Measurements from ENCODE around the gene PGS1.

PGS1 gene

DNA sequence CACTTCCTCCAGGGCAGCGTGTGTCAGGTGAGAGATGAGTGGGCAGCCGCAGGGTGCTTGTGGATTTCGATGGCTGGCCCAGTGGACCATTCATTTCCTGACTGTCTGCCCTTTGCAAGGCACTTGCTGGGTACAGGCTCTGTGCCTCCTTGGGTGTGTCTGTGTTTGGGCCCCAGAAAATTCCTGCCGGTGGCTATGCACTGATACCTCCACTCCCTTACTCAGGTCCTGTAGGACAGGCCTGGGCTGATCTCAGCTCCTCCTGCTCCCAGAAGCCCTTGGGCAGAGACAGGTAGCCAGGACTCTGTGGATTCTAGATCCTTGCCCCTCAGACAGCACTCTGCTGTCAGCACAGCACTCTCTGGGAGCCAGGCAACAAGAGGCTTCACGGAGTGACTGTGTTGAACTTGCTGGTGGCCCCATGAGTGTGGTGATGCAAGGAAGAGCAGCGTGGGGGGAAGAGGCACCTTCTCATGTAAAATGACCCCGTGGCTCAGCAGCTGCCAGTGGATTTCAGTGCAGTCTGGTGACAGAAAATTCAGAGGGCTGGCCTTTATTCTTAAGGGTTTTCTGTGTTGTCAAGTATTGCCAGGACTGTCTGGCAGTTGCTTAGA is 29.0 kb downstream of the PGS1 start:
- DNase-seq (ENCODE audit: low read depth in 2 of 3, low spot score in 1 of 3): no peak

DNA sequence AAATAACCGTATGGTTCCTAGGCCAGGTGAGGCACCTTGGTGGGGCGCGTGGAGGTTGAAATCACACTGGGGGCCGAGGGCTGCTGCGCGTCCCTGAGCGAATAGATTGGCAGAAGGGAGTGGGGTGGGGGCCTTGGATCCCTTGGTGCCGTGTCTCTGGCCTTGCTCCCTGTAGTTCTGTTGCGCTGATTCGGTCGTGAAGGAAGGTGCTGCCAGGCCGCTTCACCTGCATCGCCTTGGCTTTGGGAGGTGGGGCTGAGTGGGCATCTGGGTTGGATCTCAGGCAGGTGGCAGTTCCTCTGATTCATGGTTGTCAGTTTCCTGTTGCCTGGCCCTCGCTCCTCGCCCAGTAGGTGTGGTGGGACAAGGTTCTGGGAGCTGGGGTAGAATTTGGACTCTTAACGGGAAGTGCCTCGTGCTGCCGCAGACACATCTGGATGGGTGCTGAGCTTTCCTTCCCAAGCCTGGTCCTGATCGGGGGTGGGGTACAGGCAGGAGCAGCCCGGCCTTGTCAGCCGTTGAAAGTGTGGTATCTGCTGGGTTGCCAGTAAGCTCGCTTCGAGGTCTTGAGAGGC is 30.1 kb downstream of the PGS1 start:
- DNase-seq (ENCODE audit: low read depth in 2 of 3, low spot score in 1 of 3): no peak

DNA sequence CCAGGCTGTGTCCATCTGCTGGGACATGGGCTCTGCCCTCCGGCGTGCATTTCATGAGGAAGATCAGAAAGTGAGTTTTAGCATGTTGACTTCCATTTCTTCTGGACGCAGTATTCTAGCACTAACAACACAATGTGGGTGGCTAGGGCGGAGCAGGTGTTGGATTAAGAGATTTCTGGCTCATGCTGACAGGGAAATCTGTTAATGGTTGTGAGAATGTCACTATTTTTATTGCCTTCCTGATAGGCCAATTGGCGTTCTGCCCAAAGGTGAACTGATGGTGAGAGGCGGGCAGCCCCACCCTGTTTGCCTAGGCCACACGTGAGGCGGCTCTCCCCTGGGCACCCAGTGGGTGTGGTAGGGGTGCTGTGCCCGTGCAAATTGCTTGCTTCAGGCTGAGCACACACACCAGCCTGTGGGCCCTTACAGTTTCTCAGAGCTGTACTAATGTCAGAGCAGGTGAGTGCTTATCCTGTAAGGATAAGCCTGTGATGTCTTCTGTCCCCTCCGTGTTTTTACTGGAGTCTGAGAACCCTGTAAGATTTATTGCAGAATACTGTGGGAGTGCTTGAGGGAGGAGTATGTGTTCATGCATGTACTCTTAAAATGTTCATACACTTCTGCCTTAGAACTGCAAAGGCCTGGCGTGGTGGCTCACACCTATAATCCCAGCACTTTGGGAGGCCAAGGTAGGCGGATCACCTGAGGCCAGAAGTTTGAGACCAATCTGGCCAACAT is 30.9 kb downstream of the PGS1 start:
- DNase-seq (ENCODE audit: low read depth in 2 of 3, low spot score in 1 of 3): no peak

DNA sequence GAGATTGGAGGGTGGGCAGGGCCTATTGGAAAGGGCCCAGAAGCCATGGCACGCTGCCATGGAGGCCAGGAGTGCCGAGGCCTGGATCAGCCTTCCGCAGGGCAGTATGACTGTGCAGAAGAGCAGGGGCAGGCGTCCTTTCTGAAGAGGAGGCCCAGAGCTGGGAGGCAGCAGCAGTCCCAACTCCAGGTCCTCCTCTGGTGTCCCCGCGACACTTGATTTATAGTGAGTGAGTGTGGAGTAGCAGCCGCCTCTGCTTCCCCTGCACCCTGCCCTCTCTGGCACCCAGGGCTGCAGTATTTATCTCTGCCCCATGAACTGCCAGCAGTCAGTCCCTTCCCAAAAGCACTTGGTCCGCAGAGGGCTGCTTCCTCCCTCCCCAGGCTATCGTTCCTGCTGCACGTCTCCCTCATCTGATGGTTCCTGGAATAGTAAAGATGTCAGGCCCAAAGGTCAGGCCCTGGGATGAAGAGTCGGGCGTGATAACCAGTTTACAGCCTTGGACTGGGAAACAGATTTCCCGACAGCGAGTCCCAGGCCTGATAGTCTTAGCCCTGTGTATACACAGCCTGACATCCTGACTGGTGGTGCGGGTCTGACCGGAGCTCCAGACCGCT is 32.9 kb downstream of the PGS1 start:
- DNase-seq (ENCODE audit: low read depth in 2 of 3, low spot score in 1 of 3): no peak

DNA sequence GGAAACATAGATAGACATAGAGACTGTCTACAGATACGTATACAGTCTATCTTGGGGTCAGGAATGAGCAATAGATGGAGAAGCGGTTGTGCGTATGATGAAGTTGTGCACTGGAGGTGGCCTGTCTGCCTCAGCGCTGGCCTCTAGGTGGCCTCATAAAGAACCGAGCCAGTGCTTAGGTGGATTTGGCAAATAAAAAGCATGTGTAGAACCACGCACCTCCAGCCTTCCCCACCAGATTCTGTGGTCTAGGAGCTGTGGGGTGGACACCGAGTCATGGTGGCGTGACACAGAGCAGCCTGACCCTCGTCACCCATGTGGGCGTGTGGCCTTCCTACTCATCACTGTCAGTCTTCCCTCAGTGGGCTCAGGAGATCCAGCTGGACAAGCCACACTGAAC is 34.0 kb downstream of the PGS1 start:
- peak; percentile 25 to 44 (median 32) for DNase-seq (ENCODE audit: low read depth in 2 of 3, low spot score in 1 of 3)

DNA sequence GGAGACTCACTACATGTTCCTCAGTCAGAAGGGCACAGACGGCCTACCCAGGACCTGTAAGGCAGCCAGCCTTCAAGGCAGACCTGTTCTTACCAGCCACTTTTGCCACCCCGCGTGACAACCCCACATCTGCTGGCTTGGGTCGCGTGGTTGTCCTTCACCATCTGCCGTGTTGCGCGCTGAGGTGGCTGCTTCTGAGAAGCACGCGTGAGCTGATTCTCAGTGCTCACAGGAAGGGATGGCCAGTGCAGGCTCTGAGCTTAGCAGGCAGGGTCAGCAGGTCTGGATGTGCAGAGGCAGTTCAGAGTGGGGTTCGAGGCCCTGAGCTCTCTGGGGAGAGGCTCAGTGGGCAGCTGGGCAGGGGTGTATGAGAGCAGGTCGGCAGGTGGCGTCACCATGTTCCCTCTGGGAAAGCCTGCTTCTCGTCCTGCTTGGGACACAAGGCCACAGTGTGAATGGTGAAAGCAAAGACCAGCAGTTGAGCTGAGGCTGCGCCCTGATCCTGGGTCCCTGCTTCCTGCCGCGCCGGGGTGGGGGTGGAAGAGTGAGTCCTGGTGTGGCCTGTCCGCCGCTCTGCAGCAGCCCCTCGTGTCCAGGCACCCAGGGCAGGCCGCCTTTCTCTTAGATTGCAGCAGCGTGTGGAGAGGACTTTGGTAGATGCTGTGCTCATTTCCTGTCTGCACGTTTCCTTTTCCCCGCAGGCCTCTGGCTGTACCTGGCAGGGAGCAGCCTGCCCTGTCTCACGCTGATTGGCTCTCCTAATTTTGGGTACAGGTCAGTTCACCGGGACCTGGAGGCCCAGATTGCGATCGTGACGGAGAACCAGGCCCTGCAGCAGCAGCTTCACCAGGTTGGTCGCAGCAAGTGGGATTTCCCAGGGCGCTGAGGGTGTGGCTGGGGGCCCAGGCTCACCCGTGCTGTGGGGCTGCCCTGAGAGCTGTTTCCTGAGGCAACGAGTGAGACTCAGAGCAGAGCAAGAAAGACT is 36.0 kb downstream of the PGS1 start:
- DNase-seq (ENCODE audit: low read depth in 2 of 3, low spot score in 1 of 3): peak; percentile 25 to 32 (median 28)

DNA sequence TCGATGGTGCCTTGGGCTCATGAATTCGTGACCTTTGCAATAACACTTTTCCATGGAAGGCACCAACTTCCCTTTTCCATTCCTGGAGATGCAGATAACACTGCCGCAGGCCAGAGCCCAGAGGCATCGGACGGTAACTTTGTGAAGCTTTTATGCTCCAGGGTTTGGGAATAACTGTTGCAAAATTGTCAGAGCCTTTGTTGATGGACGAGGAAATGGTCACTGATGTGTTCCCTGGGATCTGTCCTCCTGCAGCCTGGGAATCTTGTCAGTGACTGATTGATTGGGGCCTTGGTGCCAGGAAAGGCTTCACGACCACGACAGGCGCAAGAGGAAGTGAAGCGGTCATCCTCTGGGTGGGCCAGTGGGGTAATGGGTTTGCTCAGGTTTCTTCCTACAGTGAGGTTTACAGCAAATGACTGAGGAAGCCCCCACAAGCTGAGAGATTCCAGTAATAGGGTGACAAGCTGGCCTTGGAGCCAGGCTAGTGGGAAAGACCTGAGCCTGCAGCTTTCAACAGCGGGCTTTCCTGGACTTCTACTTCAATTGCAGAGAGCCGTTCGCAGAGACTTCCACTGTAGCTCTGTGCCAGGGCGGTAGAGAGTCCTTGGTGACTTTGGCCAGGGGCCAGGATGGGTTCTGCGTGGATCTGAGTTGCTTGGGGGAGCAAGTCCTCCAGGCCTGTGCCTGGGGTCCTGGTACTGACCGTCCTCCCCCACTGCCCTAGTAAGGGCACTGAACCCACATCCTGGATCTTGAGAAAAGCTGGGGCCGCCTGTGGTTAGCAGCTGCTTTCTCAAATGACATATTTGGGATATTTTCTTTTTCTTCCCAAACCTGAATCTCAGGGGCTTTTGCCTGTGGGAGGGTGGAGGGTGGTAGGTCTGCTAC is 37.6 kb downstream of the PGS1 start:
- DNase-seq (ENCODE audit: low read depth in 2 of 3, low spot score in 1 of 3): no peak

DNA sequence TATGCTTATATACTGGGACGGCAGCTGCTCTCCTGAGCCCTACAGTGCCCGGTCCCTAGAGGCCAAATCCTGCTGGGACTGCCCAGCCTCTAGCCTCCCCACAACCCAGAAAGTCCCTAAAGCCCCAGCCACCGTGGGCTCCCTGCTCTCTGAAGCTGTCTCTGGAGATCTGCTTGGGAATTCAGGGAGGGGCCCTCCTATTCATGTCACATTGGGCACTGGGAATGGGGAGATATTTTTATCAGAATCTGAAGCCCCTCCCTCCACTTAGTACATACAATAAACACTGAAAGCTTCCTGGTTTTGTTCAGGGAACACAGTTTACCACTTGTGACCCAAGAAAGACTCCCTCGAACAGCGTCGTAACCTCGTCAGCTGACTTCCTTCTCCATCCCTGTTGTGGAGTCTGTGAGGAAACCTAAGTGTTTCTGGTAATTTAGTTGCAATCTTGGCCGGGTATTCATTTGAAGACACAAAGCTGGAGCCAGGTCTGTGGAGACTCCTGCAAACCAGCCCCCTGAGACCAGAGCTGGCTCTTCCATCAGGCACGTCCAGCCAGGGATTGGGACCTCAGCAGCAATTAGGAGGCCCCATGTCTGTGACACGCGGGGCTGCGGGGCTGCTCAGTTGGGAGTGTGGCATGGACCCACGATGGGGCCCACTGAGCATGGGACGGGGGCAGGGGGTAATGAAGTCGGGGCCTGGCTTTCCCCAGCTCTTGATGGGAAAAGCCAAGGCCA is 38.5 kb downstream of the PGS1 start:
- no peak for DNase-seq (ENCODE audit: low read depth in 2 of 3, low spot score in 1 of 3)

DNA sequence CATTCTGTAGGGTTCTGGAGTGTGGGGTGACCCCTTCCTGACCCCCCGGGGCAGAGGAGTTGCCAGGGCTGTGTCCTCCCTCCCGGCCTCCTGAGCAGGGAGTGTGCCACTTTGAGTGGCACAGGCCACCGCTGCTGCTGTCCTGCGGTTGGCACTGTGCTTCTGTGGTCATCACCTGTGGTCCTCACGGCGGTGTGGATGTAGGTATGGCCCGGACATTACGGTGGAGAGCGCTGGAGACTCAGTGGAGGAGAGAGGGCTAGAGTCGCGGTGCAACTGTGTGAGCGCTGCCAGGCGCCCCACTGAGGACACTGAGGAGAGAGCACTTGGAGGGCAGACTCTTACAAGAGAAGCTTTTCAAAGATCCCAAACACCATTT is 39.1 kb downstream of the PGS1 start:
- DNase-seq (ENCODE audit: low read depth in 2 of 3, low spot score in 1 of 3): no peak

DNA sequence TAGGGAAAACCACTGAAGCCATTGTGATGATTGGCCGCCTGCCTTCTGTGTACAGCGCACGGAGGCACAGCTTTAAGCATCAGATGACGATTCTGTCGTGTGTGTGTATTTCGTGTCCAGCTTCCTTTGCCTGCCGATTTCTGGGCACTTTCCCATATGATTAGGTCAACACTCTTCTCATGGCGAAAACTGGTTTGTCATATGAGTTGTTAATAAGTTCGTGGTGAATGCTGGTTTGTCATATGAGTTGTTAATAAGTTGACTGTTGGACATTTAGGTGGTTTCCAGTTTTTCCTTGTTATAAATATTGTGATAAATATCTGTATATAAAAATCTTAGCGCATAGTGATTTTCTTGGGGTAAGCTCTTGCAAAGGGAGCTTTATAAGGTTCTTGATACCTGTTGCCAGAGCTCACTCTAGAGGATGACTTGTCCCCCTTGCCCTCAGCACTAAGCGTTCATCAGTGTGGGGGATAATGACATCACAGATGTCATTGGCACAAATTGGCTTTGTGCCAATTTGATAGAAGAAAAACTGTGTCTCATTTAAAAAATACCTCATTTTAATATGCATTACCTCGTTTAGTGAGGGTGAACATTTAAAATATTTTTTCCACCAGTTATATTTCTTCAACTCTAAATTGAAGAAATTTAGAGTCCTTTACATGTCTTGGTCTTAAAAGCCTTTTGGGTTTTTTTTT is 40.0 kb downstream of the PGS1 start:
- DNase-seq (ENCODE audit: low read depth in 2 of 3, low spot score in 1 of 3): no peak

DNA sequence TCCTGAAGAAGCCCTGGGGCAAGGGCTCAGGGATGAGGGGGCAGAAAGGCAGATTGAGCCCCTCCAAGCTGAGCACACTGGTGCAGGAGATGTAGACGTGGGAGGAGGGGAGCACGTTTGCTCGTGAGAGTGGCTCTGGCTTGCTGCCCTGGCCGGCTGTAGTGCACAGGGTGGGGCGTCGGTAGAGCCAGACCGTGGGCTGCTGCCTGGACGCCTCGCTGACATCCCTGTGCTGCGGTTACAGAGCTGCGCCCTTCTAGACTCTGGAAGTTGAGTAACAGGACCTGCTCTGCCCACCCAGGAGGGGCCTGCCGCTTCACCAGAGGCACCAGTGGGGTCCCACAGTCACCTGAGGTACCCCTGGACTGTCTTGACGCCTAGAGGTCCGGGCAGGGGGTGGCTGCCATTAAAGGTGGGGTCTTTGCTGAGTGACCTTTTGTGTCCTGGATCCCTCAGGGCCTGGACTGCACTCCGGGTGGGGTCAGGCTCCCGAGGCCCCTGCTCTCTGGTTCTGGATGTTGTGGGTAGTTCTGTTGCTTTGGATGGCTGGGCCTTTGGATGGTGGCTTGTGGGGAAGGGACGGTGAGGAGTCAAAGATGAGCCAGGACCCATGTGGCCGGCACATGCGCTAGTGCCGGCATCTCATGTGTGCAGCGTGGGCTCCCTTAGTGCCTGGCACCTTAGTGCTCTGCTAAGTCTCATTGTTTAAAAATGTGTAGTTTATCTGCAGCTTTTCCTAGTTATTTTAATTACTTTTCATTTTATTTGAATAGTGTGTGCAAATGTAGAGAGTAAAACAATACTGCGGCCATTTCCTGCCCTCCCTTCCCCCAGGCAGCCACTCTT is 41.7 kb downstream of the PGS1 start:
- DNase-seq (ENCODE audit: low read depth in 2 of 3, low spot score in 1 of 3): no peak

DNA sequence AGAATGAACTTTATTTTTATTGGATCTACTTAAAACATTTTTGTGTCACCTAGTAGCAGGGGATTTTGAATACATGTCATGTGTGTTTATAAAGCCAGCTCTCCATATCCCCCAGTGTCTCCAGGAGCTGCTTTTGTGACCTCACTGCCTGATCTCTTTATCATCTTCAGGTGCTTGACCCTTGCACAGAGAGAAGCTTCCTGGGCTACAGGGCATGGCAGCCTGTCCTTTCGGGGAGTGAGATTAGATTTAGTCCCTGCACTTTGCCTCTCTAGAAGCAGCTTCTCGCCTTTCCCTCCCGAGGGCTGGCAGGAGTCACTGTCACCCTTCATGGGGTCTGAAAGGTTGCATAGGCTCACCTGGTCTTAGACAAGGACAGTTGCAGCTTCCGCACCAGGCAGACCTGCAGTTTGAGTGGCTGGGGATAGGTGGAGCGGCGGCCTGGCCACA is 42.7 kb downstream of the PGS1 start:
- no peak for DNase-seq (ENCODE audit: low read depth in 2 of 3, low spot score in 1 of 3)

DNA sequence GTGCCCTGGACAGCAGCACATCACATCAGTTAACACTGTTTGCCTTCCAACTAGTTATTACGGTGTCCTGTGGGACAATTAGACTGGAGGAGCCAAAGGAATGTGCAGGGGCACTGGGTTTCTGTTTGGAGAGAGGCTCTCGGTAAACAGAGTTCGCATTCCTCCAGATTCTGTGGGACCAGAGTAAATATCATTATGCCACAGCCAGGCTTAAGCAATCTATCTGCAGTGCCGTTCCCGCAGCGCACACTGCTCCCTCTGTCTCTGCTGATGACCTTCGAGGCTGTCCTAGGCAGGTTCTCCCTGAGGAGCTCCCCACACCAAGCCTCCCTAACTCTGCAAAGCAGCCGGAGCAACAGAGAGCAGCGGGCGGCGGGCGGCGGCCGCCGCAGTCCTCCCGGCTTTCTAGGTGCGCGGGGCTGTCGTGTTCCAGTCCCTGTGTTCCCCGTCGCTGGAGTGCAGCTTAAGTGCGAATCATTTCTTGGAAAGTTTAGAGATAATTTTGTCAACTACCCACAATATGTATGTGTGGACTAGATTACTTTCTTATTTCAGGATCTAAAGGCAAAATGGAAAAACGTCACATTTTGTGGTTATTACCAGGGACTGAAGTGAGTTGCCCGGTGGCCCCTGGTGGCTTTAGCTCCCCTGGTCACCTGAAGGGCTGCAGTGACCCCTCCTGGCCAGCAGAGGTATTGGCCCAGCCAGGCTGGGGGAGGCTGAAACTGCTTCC is 43.3 kb downstream of the PGS1 start:
- peak; percentile 61 to 74 (median 68) for DNase-seq (ENCODE audit: low read depth in 2 of 3, low spot score in 1 of 3)

DNA sequence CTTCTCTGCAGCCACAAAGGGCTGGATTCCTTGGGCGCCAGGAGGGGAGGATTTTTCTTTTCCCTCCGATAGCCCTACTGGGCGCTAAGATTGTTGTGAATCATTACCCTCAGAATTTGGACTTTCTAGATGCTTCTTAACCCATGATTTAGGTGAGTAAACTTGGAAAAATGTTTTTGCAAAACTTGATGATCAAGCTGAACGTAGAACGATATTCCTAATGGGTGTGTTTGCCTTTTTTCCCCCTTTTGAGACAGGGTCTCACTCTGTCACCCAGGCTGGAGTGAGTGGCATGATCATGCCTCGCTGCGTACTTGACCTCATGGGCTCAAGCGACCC is 43.8 kb downstream of the PGS1 start:
- no peak for DNase-seq (ENCODE audit: low read depth in 2 of 3, low spot score in 1 of 3)

DNA sequence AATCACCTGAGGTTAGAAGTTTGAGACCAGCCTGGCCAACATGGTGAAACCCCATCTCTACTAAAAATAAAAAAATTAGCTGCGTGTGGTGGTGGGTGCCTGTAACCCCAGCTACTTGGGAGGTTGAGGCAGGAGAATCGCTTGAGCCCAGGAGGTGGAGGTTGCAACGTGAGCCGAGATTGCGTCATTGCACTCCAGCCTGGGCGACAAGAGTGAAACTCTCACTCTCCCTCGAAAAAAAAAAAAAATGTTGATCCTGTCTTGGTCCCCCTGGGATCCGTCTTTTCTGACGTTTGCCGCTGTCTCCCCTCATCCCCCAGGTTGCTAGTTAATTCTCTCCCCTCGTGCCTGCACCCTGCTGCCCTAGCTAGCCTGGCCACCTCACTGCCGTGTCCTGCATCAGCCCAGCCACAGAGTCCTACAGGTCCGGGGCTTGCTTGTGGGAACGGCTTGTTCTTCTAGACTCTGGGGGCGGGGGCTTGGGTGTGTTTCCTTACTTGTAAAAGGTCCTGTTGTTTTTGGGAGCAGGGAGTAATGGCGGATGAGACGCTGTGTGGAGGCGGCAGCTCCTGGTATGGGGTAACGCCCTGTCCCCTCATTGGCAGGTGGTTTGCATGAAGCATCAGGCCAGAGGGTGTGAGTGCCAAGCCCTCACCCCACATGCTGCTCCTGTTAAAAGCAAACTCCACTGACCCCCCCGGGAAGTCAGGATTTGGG is 44.6 kb downstream of the PGS1 start:
- DNase-seq (ENCODE audit: low read depth in 2 of 3, low spot score in 1 of 3): no peak

DNA sequence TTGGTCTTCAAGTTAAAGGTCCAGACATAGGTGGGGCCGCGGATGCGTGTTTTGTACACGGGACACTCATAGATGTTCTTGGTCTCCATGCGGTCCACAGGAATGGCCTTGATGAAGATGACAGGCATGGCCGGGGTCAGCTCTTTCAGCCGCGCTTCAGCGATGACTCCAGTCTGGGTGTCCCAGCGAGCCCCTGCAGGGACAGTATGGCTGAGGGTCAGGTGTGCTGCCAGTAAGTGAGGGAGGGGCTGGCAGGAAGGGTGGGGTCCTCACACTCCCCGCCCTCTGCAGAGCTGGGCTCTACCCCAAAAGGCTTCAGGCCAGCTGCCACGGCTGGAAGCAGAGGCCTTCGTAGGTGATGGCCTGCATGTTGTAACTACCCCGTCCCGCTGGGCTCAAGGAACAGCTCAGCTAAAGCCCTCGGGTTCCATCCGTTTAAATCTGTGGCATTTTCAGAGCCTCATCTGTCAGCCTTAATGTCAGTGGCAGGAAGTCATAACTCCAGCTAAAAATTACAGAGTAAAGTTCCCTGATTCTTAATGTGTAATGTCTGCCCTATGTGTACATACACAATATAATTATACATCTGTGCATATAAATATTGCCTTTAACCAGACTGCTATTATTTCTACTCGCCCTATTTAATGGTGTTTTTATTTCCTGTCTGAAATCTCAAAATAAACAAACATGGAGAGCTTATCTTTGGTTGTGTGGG is 45.7 kb downstream of the PGS1 start:
- DNase-seq (ENCODE audit: low read depth in 2 of 3, low spot score in 1 of 3): no peak
